ENCODE data around the gene MAP2K5. TPM values are rescaled to one million over a fixed set of nuclear protein-coding genes. Genes with fewer than 3 reads are reported as not detected.

MAP2K5 gene
- total and polyA plus RNA-seq, 10 of the 15 experiments (the other 5 are each of a cell fraction or from before 2014, with no cell fraction given): 1.3 to 19.4 (median 9.6) TPM

DNA sequence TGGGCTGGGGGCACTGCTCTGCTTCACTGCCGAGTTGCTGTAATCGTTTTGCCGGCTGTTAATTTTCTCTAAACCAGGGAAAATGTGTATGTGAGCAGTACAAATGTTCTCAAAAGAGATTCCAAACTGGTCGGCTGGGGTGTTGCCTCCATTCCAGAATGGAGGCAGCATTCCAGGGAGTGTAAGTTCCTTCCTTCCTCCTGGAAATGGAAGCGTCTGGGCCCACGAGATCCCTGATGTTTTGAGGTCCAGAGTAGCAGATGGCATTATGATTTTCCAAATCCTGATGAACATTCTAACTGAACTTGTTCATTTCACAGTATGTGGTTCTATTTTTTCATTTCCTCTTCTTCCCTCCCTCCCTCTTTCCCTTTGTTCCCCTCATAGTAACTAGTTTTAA is 218.4 kb downstream of the MAP2K5 start:
- Histone ChIP-seq H3K79me2 (ENCODE audit: control insufficient read depth, insufficient read depth, low read length) (no peaks in the 10 kb centered on the region), H4K20me1 (ENCODE audit: control insufficient read depth, insufficient read depth) (no peaks in the 10 kb centered on the region), H3K36me3 (ENCODE audit: control insufficient read depth in 2 of 2, insufficient read depth in 2 of 2, low read length in 1 of 2) (no peaks in the 10 kb centered on the region), H3K4me1 (ENCODE audit: control insufficient read depth, insufficient read depth, low read length) (peaks cover 29% of the 10 kb centered on the region), H2AFZ (ENCODE audit: control insufficient read depth, low read depth, low read length) (no peak overlapping the region), H3K9ac (ENCODE audit: control insufficient read depth, insufficient read depth, low read length) (no peak overlapping the region), H3K4me3 (no peak overlapping the region), H3K9me3 (replicated peaks; ENCODE audit: control insufficient read depth, insufficient read depth, low read length) (no peaks in the 10 kb centered on the region), H3K4me2 (ENCODE audit: control insufficient read depth, insufficient read depth) (no peak overlapping the region), H3K27ac (ENCODE audit: control insufficient read depth, insufficient read depth) (no peak overlapping the region), H3K27me3 (replicated peaks in 1 of 2; ENCODE audit: control insufficient read depth in 2 of 2, insufficient read depth in 2 of 2, low read length in 1 of 2) (no peaks in the 10 kb centered on the region)
- no TSS peak for BruUV-seq (replicated peaks)
- DNase-seq (ENCODE audit: low read depth, low spot score) (no peak), ATAC-seq (no peak), FAIRE-seq (no peak)
- ChIA-PET POLR2A (interaction anchor here (1.7 kb wide), 1 partner anchor 22 kb away, joined by 4 read pairs; no protein-coding TSS in a partner anchor), SMC1A (ENCODE audit: uncharacterized antibody, unreplicated experiment) (interaction anchor here (1.1 to 6.3 kb wide), 5 partner anchors 14 to 304 kb away, joined by 4 to 37 read pairs (median 7); no protein-coding TSS in a partner anchor), CTCF (interaction anchor here (1.3 to 3.6 kb wide), 3 partner anchors 14 to 304 kb away, joined by 3 to 18 read pairs (median 3); no protein-coding TSS in a partner anchor), RAD21 (ENCODE audit: unreplicated experiment) (interaction anchor here (1.2 to 1.5 kb wide), 2 partner anchors 23 kb away, joined by 3 to 6 read pairs; no protein-coding TSS in a partner anchor)
- TF ChIP-seq, protein P1, sequence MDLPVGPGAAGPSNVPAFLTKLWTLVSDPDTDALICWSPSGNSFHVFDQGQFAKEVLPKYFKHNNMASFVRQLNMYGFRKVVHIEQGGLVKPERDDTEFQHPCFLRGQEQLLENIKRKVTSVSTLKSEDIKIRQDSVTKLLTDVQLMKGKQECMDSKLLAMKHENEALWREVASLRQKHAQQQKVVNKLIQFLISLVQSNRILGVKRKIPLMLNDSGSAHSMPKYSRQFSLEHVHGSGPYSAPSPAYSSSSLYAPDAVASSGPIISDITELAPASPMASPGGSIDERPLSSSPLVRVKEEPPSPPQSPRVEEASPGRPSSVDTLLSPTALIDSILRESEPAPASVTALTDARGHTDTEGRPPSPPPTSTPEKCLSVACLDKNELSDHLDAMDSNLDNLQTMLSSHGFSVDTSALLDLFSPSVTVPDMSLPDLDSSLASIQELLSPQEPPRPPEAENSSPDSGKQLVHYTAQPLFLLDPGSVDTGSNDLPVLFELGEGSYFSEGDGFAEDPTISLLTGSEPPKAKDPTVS (IDR thresholded peaks at IDR 0.05; ENCODE audit: low read depth, low read length): no peak
- TF ChIP-seq TBL1XR1 (IDR thresholded peaks at IDR 0.05; ENCODE audit: low read depth, low read length): no peak
- TF ChIP-seq, protein P2, sequence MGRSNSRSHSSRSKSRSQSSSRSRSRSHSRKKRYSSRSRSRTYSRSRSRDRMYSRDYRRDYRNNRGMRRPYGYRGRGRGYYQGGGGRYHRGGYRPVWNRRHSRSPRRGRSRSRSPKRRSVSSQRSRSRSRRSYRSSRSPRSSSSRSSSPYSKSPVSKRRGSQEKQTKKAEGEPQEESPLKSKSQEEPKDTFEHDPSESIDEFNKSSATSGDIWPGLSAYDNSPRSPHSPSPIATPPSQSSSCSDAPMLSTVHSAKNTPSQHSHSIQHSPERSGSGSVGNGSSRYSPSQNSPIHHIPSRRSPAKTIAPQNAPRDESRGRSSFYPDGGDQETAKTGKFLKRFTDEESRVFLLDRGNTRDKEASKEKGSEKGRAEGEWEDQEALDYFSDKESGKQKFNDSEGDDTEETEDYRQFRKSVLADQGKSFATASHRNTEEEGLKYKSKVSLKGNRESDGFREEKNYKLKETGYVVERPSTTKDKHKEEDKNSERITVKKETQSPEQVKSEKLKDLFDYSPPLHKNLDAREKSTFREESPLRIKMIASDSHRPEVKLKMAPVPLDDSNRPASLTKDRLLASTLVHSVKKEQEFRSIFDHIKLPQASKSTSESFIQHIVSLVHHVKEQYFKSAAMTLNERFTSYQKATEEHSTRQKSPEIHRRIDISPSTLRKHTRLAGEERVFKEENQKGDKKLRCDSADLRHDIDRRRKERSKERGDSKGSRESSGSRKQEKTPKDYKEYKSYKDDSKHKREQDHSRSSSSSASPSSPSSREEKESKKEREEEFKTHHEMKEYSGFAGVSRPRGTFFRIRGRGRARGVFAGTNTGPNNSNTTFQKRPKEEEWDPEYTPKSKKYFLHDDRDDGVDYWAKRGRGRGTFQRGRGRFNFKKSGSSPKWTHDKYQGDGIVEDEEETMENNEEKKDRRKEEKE (IDR thresholded peaks at IDR 0.05): no peak
- TF ChIP-seq, protein P3, sequence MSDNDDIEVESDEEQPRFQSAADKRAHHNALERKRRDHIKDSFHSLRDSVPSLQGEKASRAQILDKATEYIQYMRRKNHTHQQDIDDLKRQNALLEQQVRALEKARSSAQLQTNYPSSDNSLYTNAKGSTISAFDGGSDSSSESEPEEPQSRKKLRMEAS (IDR thresholded peaks at IDR 0.05; ENCODE audit: low read depth, low read length): no peak
- no peak for TF ChIP-seq NR2C1 (IDR thresholded peaks at IDR 0.05)
- WGBS (ENCODE audit: insufficient coverage, insufficient replicate concordance, low lambda C conversion rate, missing lambda C conversion rate): 73% methylated on average over 6 of the region's 6 CpGs
- intact Hi-C loops (cut with micrococcal nuclease; ENCODE audit: unreplicated experiment) (no loop called here), in situ Hi-C loops (cut with MboI) (no loop called here)

Data from GM12878 (cell line).